HL-60 (cell line): Measurements from ENCODE around the gene TEX101.
"Not testable (repeated sequence)": the region's sequence is repeated elsewhere in the genome, so short reads cannot be mapped to it uniquely, and the experiment has no call there.

Experiments
- DNase-seq, 2 experiments: peaks; one replicate each; pipeline ENCODE4 v3.0.0-alpha.2; 2010 to 2020; ENCODE audit warnings: low read depth in 1 of 2, low spot score in 1 of 2
- H3K27ac ChIP-seq: fragments of 250-450 bp; sonication (Bioruptor Pico); replicated peaks from 2 replicates; pipeline ENCODE4 v1.5.1; 2020; ENCODE audit warnings: mild to moderate bottlenecking, moderate library complexity
- H3K27me3 ChIP-seq: fragments of 250-450 bp; sonication (Bioruptor Pico); 2 replicates; pipeline ENCODE4 v1.5.1; 2021; ENCODE audit warnings: mild to moderate bottlenecking, moderate library complexity; ENCODE audit not compliant: insufficient read depth, poor library complexity, severe bottlenecking
- H3K4me3 ChIP-seq: replicated peaks from 2 replicates; pipeline ENCODE4 v1.5.1; 2011; ENCODE audit warnings: mild to moderate bottlenecking, control low read depth, low read length; ENCODE audit not compliant: insufficient read depth
- CTCF ChIP-seq: IDR thresholded peaks from one replicate; pipeline ENCODE4 v1.5.1; 2011; ENCODE audit warnings: low read length, control low read depth, inconsistent platforms; ENCODE audit not compliant: insufficient read depth
- GABPA ChIP-seq: IDR thresholded peaks from 2 replicates; pipeline ENCODE4 v1.6.1; 2012; ENCODE audit warnings: low read depth
- POLR2AphosphoS5 ChIP-seq: IDR thresholded peaks from 2 replicates; pipeline ENCODE4 v1.6.1; 2012; ENCODE audit warnings: low read depth
- SPI1 ChIP-seq: IDR thresholded peaks from 2 replicates; pipeline ENCODE4 v1.6.1; 2012; ENCODE audit warnings: low read depth, mild to moderate bottlenecking, borderline replicate concordance
- long read RNA-seq: library from polyadenylated mRNA; unstranded; transcript quantifications from one replicate; pipeline ENCODE4 v2.0.0, GENCODE V29; 2020
- TF ChIP-seq, protein P1 (sequence below): IDR thresholded peaks from 2 replicates; pipeline ENCODE4 v1.6.1; 2012; ENCODE audit warnings: low read depth; ENCODE audit not compliant: insufficient replicate concordance

Gene TEX101, protein sequence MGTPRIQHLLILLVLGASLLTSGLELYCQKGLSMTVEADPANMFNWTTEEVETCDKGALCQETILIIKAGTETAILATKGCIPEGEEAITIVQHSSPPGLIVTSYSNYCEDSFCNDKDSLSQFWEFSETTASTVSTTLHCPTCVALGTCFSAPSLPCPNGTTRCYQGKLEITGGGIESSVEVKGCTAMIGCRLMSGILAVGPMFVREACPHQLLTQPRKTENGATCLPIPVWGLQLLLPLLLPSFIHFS
- long read RNA-seq, result 0 reads

DNA sequence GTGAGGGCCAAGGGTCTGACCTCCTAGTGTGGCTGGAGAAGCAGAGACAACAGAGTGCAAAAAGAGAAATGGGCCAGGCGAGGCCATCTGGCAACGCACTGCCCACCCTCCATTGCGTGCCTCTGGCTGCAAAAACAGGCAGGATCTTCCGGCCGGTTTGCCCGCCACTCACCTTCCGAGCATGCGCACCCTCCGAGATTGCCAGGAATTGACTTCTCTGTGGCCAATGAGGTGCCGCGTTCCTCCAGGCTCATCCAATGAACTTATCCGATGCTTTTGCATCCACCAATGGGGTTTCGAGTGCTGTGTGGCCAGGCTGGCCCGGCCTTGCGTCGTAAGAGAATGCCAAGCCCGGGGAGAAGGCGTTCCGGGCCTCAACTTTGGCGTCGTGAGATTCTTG, at the start of gene TEX101:
Gene TEX101, plus strand, starts transcription at position 337 of the 400 bp plus-strand sequence. CDS start 1,030 bp downstream, outside the sequence.
- TF ChIP-seq POLR2AphosphoS5 (no peak), GABPA (no peak), CTCF (no peak), SPI1 (no peak)
- TF ChIP-seq, protein P1, sequence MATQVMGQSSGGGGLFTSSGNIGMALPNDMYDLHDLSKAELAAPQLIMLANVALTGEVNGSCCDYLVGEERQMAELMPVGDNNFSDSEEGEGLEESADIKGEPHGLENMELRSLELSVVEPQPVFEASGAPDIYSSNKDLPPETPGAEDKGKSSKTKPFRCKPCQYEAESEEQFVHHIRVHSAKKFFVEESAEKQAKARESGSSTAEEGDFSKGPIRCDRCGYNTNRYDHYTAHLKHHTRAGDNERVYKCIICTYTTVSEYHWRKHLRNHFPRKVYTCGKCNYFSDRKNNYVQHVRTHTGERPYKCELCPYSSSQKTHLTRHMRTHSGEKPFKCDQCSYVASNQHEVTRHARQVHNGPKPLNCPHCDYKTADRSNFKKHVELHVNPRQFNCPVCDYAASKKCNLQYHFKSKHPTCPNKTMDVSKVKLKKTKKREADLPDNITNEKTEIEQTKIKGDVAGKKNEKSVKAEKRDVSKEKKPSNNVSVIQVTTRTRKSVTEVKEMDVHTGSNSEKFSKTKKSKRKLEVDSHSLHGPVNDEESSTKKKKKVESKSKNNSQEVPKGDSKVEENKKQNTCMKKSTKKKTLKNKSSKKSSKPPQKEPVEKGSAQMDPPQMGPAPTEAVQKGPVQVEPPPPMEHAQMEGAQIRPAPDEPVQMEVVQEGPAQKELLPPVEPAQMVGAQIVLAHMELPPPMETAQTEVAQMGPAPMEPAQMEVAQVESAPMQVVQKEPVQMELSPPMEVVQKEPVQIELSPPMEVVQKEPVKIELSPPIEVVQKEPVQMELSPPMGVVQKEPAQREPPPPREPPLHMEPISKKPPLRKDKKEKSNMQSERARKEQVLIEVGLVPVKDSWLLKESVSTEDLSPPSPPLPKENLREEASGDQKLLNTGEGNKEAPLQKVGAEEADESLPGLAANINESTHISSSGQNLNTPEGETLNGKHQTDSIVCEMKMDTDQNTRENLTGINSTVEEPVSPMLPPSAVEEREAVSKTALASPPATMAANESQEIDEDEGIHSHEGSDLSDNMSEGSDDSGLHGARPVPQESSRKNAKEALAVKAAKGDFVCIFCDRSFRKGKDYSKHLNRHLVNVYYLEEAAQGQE, result no peak
- H3K4me3 ChIP-seq, result no peak within 1 kb of the TSS

DNA sequence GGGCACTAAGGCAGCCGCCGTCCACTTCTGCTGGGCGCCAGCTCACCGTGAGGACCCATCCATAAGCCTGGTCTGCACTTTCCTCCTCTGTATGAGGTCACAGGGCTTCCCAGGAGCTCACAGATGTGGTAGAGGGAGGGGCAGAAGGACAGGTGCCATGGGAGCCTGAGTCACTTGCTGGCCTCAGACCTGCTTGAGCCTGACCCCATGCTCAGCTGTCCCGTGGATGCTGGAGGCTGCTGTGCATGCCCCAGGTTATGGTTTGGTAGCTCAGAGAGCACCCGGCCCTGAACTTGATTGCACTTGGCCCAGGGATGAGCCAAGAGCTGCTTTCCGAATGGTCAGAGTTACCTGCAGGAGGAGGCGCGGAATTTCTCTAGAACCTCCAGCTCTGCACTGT, 49.0 kb upstream of the TEX101 start:
- not testable (repeated sequence) for H3K27me3 ChIP-seq, DNase-seq, H3K4me3 ChIP-seq

More for the DNA sequence above, at the start of gene TEX101:
- DNase-seq, result no peak
- no peak within 1 kb of the TSS for H3K27ac ChIP-seq
- no peaks in the 10 kb centered on the region for H3K27me3 ChIP-seq

DNA sequence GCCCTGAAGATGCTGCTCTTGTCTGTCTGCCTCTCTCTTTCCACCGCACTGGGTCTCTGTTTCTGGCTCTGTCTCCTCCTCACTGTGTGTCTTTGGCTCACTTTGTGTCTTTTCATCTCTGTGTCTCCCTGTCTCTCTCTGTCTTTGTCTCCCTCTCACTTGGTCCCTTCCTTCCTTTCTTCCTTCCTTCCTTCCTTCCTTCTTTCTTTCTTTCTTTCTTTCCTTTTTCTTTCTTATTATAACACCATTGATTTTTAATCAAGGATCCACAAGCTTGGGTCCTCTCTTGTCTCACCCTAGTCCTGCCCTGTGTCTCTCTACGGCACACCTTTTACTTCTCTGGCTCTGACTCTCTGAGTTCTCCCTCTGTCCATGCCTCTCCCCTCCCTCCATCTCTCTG, 46.9 kb upstream of the TEX101 start:
- Histone ChIP-seq H3K4me3 (no peak overlapping the region), H3K27ac (no peak overlapping the region), H3K27me3 (no peaks in the 10 kb centered on the region)
- DNase-seq, result no peak
- TF ChIP-seq POLR2AphosphoS5, result no peak
- TF ChIP-seq SPI1, result no peak
- TF ChIP-seq GABPA, result no peak
- no peak for TF ChIP-seq CTCF
- TF ChIP-seq, protein P1, result no peak

More for the DNA sequence above, 49.0 kb upstream of the TEX101 start:
- not testable (repeated sequence) for H3K27ac ChIP-seq

DNA sequence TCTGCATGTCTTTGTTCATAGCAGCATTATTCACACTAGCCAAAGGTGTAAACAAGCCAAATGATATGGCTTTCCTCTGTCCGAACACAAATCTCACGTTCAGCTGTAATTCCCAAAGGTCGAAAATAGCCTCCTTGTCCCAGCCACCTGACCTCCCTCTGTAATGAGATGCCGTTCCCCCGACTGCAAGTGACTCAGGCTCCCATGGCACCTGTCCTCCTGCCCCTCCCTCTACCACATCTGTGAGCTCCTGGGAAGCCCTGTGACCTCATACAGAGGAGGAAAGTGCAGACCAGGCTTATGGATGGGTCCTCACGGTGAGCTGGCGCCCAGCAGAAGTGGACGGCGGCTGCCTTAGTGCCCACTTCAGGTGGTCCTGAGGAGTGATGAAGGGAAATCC, 45.8 kb upstream of the TEX101 start:
- not testable (repeated sequence) for DNase-seq, H3K4me3 ChIP-seq, H3K27ac ChIP-seq, H3K27me3 ChIP-seq

DNA sequence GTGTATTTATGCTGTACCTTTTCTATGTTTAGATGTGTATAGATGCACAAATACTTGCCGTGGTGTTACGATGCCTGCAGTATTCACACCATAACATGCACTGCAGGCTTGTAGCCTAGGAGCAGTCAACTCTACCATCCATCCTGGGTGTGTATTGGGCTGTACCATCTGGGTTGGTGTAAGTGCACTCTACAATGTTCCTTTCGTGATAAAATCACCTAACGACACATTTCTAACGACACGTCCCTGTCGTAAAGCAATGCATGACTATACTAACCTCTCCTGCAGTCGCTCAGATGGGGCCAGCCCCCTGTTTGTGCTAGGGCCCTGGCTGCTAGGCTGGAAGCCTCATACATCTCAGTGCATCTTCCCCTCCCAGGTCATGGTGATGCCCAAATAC, 42.8 kb upstream of the TEX101 start:
- no peak for DNase-seq
- Histone ChIP-seq H3K27ac (no peak overlapping the region), H3K4me3 (no peak overlapping the region), H3K27me3 (no peaks in the 10 kb centered on the region)
- TF ChIP-seq SPI1 (no peak), GABPA (no peak), POLR2AphosphoS5 (no peak), CTCF (no peak)
- TF ChIP-seq, protein P1, result no peak
